GM18909 (cell line): Measurements from ENCODE around the gene SLC38A4.

Experiments used
- ATAC-seq: cut with Tn5 transposase; IDR thresholded peaks from one replicate; pipeline ENCODE4 v1.9.1; 2021; ENCODE audit warnings: mild to moderate bottlenecking; ENCODE audit not compliant: unreplicated experiment, poor library complexity

SLC38A4 gene

GRCh38 chr12:46718495-46718894 is 107.3 kb downstream of the SLC38A4 start:
- no peak for ATAC-seq

GRCh38 chr12:46717868-46718267 is 107.9 kb downstream of the SLC38A4 start:
- no peak for ATAC-seq

DNA sequence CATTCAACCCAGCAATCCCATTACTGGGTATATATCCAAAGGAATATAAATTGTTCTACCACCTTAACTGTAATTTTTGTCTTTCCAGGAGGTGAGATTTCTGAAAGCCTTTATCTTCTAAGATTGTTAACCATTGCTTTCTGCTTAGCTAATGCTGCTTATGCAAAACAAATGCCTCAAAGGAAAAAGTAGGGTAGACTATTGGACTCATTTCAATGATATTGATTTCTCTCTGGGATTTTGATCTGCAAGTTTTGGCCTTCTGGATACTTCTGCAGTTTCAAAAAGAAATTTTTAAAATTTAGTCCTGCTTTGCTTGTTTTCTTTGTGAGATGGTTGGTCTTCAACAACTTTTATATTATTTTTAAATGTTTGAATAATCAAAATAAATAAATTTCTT is 108.6 kb downstream of the SLC38A4 start:
- no peak for ATAC-seq
